Hippocampal formation (tissue), 2 donors: Measurements from ENCODE around the gene PLA2G1B.

Source experiments
- DNase-seq, 2 donors: peaks; one replicate each; lab custom pipeline; 2025; lab: John Stamatoyannopoulos, UW

Gene PLA2G1B

DNA sequence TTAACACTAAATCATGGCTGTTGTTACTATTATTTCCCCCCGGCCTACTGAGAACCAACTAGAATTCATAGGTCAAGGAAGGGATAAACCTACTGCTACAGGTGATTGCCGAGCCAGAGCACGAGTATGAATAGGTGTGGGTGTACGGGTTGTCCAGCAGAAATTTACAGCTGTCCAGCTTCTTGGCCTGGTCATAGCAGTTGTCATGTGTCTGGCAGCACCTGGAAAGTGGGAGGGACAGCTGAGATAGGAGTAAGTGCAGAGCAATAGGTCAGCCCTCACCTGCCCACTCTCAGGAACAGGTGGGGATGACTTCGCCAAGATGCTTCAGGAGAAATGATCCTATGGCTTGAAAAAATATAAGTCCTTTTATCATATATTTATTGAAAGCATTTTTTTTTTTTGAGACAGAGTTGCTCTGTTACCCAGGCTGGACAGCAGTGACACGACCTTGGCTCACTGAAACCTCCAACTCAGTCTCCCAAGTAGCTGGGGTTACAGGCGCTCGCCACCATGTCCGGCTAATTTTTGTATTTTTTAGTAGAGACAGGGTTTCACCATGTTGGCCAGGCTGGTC is 2.6 kb downstream of the PLA2G1B start:
- DNase-seq: no peak

GRCh38 chr12:120323772-120324171 is 3.8 kb downstream of the PLA2G1B start:
- DNase-seq: no peak

DNA sequence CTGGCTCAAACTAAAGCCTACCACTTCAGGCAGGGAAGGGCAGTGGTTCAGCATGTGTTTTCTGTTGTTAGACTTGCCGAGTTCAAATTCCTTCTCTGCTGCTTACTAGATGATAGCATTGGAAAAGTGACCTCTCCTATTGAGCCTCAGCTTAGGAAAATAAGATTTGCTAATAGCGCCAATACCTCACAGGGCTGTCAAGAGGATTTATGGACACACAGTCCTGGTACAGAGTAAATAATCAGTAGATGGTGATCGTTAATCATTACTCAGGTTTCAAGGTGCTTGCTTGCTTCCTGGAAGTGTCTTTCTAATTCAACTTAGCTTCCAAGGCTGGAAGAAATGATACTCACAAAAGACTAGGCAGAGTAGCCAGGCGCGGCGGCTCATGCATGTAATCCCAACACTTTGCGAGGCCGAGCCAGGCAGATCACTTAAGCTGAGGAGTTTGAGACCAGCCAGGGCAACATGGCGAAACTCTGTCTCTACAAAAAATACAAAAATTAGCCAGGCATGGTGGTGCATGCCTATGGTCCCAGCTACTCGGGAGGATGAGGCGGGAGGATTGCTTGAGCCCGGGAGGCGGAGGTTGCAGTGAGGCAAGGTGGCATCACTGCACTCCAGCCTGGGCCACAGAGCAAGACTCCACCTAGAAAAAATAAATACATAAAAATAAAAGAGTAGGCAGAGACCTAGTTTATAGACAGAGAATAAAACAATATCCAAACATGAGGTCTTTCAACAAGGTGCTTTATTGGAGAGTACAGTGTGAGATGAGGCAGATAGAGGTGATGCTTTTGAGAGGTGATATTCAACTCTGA is 6.0 kb downstream of the PLA2G1B start:
- DNase-seq: no peak

DNA sequence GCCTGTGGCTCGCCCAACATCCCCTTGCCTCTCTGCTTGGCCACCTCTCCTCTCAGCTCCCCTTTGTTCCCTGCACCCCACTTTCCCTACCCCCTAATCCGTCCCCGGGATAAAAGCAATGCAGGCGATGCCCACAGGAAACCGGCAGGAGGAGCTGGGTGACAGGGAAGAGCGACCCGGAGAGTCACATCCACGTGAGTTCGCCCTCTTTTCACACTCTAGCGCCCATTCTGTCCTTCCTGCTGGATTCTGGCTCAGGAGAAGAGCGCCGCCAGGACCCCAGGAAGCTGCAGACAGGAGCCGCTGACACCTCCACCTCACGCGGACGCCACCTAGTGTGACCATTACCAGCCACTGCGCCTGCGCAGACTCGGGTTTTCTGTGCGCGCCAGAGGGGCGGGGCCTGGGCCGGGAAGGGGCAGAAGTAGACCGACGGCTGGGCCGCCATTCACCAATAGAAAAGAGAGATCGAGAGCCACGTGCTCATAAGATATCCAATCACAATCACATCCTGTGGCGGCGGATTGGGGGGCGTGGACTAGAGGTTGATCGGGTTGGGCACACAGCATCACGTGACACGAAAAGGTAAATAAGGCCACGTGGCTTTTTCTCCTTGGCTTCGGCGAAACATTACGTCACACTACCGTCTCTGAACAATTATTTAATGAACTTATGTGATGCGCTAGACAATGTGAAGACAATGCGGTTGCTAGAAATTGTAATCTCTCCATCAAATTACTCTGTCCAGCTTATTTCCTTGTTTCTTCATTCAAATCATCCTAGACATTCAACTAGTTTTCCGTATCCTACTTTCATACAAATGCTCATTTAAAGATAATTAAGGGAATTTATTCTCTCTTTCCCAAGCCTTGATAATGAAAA is 10.1 kb downstream of the PLA2G1B start:
- DNase-seq: peak; percentile 99

DNA sequence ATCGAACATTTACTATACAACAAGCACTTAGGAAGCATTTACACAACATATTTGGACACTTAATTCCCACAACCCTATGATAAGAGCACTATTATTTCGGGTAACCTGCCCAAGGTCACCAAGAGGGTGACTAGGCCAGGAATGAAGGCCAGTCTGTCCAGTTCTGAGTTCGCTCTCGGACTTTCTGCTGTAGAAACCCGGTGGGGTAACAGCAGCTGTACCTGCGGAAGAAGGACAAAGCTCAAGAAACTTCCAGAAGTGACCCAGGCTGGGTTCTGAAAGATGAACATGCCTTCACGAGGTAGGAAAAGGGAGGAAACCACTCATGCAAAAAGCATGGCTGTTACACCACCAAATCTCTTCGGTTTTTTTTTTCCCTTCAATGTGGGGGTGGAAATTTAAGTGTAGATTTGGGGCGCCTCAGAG is 10.8 kb downstream of the PLA2G1B start:
- no peak for DNase-seq

- no peak for DNase-seq
These were observed 13.4 kb downstream of the PLA2G1B start for GRCh38 chr12:120314220-120314619.

- DNase-seq: peak; percentile 81 to 95
These were observed 25.4 kb downstream of the PLA2G1B start, which contains the start of gene SIRT4 for GRCh38 chr12:120301962-120302815. SIRT4 (plus strand) TSS chr12:120302321; CDS start chr12:120303562, 1,241 bp downstream.

DNA sequence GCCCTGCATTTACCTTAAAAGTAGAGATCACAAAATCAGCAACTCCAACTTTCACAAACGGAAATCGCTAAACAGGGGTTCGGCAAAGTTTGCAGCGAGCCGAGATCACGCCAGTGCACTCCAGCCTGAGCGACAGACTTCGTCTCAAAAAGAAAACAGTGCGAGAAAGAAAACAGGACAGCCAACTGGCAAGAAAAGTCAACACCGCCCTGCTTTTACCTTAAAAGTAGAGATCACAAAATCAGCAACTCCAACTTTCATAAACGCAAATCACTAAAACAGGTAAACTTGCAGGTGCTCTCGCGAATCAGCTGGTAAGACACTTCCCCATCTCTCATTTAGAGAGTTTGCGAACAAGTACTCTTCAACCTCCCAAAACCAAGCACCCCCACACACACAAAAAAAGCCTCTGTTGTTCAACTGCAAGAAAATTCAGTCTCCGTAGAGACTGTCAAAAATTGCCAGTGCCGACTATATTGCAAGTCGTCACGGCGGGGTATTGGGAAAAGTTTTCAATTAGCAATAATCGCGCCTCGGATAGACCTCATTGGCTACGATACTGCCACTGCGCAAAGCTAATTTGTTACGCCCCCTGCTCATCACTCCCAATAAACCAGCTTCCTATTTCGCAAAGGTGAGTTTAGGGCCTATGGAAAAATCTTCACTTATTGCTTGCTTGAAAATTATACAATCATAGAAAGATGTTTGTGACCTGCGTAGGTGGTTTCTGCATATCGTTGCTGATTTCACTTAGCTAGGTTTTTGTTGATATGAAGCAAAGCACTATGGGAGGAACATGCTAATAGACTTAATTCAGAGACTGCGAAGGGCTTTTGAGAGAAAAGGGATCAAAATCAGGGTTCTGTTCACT is 34.7 kb downstream of the PLA2G1B start, which contains the start of gene RNU4-1:
RNU4-1 (minus strand) TSS at position 577 of the 871 bp plus-strand sequence.
- DNase-seq: peak; percentile 66 to 91

DNA sequence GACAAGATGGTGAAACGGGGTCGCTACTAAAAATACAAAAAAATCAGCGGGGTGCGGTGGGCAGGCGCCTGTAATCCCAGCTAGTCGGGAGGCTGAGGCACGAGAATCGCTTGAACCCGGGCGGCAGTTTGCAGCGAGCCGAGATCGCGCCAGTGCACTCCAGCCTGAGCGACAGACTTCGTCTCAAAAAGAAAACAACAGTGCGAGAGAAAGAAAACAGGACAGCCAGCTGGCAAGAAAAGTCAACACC is 35.2 kb downstream of the PLA2G1B start:
- no peak for DNase-seq

DNA sequence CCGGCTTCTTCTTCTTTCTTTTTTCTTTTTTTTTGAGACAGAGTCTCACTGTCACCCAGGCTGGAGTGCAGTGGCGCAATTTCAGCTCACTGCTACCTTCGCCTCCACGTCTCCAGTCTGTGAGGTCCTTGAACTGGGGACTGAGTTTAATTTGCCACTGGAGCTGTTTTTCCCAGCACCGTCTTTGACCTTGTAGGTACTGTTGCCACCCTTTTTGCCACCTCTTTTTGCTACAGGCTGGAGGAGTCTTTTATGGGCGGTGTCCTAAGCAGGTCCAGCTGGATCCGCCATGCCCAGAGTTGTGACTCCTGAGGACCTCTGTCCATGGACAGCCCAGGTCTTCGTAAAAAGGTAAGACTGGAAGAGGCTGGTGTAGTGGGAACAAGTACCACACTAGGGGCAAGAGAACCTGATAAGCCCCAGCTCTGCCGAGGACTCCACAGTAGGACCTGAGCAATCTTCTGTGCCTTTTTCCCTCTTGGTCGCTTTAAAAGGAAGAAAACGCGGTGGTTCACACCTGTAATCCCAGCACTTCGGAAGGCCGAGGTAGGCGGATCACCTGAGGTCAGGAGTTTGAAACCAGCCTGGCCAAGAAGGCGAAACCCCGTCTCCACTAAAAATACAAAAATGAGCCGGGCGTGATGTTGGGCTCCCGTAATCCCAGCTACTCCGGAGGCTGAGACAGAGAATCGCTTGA is 36.8 kb downstream of the PLA2G1B start:
- no peak for DNase-seq

DNA sequence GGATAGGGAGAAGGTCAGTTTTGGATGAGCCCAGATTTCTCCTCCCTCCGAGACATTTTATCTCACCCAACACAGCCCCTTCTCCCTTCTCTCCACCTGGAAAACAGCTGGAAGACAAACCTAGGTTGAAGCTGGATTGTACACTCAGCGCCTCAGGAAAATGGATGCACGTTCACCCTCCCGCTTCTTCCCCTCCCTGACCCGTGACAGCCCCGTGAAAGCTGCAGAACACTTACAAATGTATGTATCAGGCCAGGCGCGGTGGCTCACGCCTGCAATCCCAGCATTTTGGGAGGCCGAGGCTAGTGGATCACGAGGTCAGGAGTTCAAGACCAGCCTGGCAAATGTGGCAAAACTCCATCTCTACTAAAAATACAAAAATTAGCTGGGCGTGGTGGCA is 40.1 kb downstream of the PLA2G1B start:
- no peak for DNase-seq

DNA sequence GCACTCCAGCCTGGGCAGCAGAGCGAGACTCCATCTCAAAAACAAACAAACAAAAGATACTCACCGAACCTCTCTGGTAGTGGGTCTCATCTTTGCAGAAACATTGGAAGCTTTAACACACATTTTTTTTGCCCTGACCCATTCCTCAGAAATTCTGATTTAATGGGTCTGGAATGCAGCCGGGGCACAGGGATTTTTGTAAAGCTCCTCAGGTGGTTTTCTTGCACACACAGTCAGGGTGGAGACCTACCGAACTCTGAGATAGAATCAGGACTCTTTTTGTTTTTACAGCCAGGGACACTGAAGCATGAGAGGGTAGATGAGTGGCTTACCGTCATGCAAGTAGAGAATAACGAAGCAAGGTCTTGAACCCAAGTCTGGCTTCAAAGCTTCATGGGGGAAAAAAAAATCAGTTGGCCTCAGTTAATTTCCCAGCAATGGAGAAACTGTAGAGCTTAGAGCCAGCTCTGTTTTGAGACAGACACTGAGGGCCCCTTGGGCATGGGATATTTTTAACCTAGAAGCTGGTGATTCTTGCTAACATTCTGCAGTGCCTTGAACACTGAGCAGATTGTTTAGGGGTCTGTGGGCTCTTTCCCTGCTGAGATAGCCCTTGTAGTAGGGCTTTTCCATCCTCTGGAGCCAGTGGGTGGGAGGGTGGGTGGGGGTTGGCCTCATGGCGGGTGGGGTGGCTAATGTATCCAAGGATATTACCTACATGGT is 40.6 kb downstream of the PLA2G1B start:
- DNase-seq: no peak

DNA sequence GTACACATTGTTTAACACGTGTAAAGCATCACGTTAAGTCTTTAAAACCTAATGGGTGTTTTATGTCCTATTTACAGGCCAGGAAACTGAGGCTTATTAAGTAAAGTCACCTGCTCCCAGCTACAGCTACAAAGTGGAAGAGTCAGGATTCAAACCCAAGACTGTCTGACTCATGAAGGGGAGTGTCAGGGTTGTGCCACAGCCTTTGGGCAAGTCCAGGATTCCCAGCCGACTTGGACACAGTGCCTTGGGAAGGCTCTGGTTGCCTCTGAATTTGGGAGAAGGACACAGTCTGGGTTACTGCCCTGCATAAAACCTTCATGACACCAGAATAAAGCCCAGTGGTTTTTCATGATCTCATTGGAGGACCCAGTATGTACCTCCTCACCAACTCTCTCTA is 43.2 kb downstream of the PLA2G1B start:
- no peak for DNase-seq

- no peak for DNase-seq
These were observed 44.3 kb downstream of the PLA2G1B start for GRCh38 chr12:120283318-120283717.

DNA sequence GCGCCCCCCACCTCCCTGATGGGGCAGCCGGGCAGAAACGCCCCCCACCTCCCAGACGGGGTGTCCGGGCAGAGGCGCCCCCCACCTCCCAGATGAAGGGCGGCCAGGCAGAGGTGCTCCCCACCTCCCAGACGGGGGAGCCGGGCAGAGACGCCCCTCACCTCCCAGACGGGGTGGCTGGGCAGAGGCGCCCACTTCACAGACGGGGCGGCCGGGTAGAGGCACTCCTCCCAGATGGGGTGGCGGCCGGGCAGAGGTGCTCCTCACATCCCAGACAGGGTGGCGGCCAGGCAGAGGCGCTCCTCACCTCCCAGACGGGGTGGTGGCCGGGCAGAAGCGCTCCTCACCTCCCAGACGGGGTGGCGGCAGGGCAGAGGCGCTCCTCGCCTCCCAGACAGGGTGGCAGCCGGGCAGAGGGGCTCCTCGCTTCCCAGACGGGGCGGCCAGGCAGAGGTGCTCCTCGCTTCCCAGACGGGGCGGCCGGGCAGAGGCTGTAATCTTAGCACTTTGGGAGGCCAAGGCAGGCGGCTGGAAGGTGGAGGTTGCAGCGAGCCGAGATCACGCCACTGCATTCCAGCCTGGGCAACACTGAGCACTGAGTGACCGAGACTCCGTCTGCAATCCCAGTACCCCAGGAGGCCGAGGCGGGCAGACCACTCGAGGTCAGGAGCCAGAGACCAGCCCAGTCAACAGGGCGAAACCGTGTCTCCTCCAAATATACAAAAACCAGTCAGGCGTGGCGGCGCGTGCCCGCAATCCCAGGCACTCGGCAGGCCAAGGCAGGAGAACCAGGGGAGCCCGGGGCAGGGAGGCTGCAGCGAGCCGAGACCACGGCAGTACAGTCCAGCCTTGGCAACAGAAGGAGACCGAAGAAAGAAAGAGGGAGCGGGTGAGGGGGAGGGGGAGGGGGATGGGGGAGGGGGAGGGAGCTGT is 49.2 kb downstream of the PLA2G1B start:
- no peak for DNase-seq

- no peak for DNase-seq
These were observed 50.8 kb downstream of the PLA2G1B start for GRCh38 chr12:120276734-120277133.
